Lower lobe of right lung (tissue), 2 donors: Measurements from ENCODE around the gene PEMT. TPM values are rescaled to one million over a fixed set of nuclear protein-coding genes. Genes with fewer than 3 reads are reported as not detected.

ENCODE experiments used
- ATAC-seq, 2 donors: fragments of 200-7000 bp; cut with Tn5 transposase; one replicate each; pipeline ENCODE4 v1.9.1; 2020 to 2022; ENCODE audit warnings: mild to moderate bottlenecking in 2 of 2, moderate library complexity in 2 of 2
- DNase-seq: peaks from one replicate; pipeline ENCODE4 v3.0.0-alpha.2; 2020
- H3K27ac ChIP-seq: fragments of 200-600 bp; one replicate; pipeline ENCODE4 v1.8.0; 2022
- H3K27me3 ChIP-seq: fragments of 200-600 bp; one replicate; pipeline ENCODE4 v1.8.0; 2022; ENCODE audit warnings: low read depth
- H3K36me3 ChIP-seq: fragments of 200-600 bp; one replicate; pipeline ENCODE4 v1.8.0; 2022; ENCODE audit warnings: mild to moderate bottlenecking
- H3K4me1 ChIP-seq: fragments of 200-600 bp; one replicate; pipeline ENCODE4 v1.8.0; 2022
- H3K4me3 ChIP-seq: fragments of 200-600 bp; one replicate; pipeline ENCODE4 v1.8.0; 2022; ENCODE audit warnings: mild to moderate bottlenecking
- H3K9me3 ChIP-seq: fragments of 200-600 bp; one replicate; pipeline ENCODE4 v1.8.0; 2022
- intact Hi-C: fragments of 100-400 bp; cut with DNase I; formaldehyde crosslinking; loops from one replicate; pipeline ENCODE4 v1.11.0; 2022
- total RNA-seq: library from RNA; stranded (reverse); fragmentation: NEBNext Ultra II Directional; extraction: Animal tissue kit (Norgen Biotek cat#: 25700); gene quantifications from one replicate; pipeline ENCODE4 v1.2.1, GENCODE V29; 2021
- TF ChIP-seq, protein P1 (sequence below): fragments of 200-600 bp; IDR thresholded peaks from one replicate; pipeline ENCODE4 v1.8.0; 2022; ENCODE audit warnings: antibody characterized with exemption, mild to moderate bottlenecking
- donor health status: DM: no; HTN: yes; CAD: no; lungs with severe emphysema.

The PEMT gene
- total RNA-seq, 1 donor from 2014 or later, result 20.1 TPM

DNA sequence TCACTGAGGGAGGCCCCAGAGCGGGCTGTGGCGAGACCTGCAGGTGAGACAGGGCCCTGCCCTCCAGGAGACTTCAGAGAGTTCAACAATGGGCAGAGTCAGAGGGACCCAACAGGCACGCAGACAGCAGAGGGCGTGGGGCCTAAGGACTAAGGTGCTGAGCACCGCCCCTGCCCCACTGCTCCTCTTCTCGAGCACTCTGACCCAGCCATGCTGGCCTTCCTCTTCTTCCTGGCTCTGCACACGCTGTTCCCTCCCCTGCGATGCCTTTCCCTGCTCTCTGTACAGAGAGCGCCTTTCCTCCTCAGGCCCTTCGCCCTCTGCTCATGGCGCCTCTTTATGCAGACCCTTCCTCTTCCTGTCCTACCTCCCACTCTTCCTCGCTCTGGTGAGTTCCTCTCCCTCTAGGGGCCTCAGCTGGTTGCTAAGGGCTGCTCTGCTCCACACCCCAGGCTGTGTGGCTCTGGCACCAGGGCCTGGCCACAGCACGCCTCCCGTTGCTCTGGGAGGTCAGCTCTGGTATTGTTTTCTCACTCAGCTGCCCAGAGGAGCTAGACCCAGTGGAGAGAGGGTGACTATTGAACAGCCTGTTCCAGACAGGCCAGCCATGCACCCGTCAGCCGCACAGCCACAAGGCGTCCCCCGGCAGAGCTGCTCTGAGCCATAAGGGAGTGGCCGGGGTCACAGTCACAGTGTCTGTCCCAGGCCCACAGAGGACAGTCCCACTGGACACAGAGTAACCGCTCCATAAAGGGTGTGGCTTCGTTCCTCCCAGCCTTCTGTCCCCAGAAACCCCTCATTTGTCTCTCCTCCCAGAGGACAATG lies 81.7 kb downstream of the PEMT start:
- Histone ChIP-seq H3K4me3 (no peak overlapping the region), H3K9me3 (no peaks in the 10 kb centered on the region), H3K4me1 (no peaks in the 10 kb centered on the region), H3K27me3 (no peaks in the 10 kb centered on the region), H3K27ac (no peak overlapping the region), H3K36me3 (no peaks in the 10 kb centered on the region)
- DNase-seq (peak; percentile 33), ATAC-seq (no peak)
- intact Hi-C loops, result no loop called here
- TF ChIP-seq, protein P1, sequence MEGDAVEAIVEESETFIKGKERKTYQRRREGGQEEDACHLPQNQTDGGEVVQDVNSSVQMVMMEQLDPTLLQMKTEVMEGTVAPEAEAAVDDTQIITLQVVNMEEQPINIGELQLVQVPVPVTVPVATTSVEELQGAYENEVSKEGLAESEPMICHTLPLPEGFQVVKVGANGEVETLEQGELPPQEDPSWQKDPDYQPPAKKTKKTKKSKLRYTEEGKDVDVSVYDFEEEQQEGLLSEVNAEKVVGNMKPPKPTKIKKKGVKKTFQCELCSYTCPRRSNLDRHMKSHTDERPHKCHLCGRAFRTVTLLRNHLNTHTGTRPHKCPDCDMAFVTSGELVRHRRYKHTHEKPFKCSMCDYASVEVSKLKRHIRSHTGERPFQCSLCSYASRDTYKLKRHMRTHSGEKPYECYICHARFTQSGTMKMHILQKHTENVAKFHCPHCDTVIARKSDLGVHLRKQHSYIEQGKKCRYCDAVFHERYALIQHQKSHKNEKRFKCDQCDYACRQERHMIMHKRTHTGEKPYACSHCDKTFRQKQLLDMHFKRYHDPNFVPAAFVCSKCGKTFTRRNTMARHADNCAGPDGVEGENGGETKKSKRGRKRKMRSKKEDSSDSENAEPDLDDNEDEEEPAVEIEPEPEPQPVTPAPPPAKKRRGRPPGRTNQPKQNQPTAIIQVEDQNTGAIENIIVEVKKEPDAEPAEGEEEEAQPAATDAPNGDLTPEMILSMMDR, result no peak

DNA sequence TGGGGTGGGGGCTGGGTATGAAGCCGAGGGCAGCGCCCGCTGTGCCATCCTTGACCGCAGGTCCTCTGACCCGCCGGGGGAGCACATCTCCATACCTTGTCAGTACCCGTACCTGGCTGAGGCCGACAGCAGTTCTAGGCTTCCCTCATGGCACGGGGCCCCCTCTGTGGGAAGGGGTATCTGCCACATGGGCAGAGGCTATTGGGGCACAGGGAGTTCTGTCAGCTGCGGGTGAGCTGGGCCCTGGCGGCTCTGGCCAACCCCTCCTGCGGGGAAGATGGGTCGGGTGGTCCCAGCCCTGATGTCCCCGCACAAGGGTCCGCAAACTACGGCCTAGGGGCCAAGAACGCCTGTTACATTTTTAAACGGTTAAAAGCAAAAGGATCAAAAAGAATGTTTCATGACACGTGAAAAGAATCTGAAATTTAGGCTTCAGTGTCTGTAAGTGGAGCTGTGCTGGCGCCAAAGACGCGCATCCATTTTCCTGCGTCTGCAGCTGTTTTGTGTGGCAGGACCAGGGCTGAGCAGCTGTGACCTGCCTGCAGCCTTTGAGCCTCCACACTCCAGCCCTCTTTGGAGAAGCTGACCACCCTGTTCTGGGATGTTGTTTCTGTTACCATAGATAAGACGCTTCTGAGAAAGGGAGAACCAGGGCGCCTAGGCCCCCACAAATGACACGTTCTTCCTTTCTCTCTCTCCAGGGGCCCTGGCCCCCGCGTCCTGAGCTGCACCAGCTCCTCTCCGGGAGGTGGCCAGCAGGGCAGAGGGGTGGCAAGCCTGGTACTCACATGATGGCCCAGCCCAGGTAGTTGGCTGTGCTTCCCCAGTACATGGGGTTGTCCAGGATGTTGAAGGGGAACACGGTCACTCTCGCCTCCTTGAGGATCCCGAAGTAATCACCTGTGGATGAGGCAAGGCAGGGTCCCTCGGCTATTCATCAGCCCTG lies 82.6 kb downstream of the PEMT start:
- peak; percentile 30 for DNase-seq
- no peak overlapping the region for H3K4me3 ChIP-seq
- no peaks in the 10 kb centered on the region for H3K4me1 ChIP-seq
- TF ChIP-seq, protein P1, result no peak
- no peaks in the 10 kb centered on the region for H3K27me3 ChIP-seq
- H3K9me3 ChIP-seq, result no peaks in the 10 kb centered on the region
- intact Hi-C loops, result no loop called here
- H3K36me3 ChIP-seq, result no peaks in the 10 kb centered on the region
- no peak overlapping the region for H3K27ac ChIP-seq
- no peak for ATAC-seq

DNA sequence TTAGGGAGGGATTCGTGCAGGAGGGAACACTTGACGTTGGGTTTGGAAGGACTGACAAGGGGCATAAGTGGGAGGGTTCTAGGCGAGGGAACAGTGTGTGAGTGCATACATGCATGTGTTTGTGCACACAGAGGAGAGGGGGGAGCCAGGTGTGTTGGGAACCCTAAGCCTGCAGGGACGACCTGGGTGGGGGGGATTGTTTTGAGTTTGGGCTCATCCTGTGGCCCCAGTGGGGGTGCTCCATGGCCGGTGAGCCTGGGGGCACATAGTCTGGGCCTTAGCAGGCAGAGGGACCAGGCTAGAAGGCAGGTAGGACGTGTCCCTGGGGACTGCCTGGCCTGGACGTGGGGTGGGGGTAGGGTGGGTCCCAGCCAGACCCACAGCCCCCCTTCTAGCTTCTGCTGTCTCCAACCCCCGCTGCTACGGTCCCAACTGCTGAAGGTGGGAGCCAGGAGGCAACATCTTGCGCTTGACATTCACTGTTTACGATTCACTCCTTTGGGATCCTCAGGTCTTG lies 83.4 kb downstream of the PEMT start:
- TF ChIP-seq, protein P1, result no peak
- Histone ChIP-seq H3K27me3 (no peaks in the 10 kb centered on the region), H3K4me1 (no peaks in the 10 kb centered on the region), H3K36me3 (no peaks in the 10 kb centered on the region), H3K27ac (no peak overlapping the region), H3K9me3 (no peaks in the 10 kb centered on the region), H3K4me3 (no peak overlapping the region)
- DNase-seq (peak; percentile 24), ATAC-seq (no peak)
- intact Hi-C loops, result no loop called here

DNA sequence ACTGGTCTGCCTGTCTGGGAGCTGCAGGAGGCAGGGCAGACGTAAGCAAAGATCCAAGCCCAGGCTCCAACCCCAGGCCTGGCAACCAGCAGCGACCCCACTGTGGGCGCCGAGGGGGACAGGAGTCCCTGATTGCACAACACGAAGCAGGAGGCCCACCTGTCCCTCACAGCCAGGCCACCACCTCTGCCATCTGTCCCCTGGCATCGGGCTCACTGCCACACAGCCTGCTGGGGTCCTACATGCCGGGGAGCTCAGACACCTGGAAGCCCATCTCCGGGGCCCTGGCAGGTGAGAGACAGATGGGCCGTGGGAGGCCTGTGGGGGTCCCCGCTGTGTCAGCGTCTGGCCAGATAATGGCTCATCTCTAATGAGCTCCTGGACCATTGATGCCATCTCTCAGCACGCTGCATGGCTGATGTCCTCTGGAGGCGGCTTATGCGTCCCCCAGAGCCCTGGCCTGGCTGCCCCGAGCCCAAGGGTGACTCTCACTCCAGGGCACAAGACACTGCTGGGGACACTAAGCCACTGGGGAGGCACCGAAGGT lies 84.0 kb downstream of the PEMT start:
- intact Hi-C loops, result no loop called here
- DNase-seq, result peak; percentile 32
- H3K9me3 ChIP-seq, result no peaks in the 10 kb centered on the region
- H3K36me3 ChIP-seq, result no peaks in the 10 kb centered on the region
- TF ChIP-seq, protein P1, result no peak
- no peak overlapping the region for H3K4me3 ChIP-seq
- no peak for ATAC-seq
- H3K27me3 ChIP-seq, result no peaks in the 10 kb centered on the region
- H3K27ac ChIP-seq, result peak overlapping the region; percentile 78
- no peaks in the 10 kb centered on the region for H3K4me1 ChIP-seq

DNA sequence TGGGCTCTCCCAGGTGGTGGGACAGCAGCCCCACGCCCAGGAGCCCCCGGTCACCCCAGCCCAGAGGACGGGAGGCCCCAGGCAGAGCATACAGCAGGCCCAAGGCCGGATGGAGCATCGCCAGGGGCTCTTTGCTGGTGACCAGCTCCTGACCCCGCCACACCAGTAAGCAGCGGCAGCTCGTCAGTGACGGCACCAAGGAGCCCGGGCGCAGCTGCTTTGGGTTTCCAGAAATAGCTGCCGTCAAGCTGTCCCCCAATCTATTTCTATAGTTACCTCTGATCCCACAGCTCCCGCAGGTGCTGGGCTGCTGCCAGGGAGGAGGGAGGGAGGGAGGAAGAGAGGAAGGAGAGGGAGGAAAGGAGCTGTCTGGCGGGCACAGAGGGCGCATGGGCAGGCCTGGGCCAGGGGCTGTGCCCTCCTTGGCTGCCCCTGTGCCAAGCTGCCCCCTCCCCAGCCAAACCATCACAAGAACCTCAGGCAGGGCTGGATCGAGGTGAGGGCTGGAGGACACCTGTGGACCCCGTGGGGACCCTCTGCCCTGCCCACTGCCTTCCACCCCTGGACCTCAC lies 84.5 kb downstream of the PEMT start:
- Histone ChIP-seq H3K36me3 (no peaks in the 10 kb centered on the region), H3K9me3 (no peaks in the 10 kb centered on the region), H3K4me1 (no peaks in the 10 kb centered on the region), H3K27me3 (no peaks in the 10 kb centered on the region), H3K27ac (peak overlapping the region; percentile 78), H3K4me3 (no peak overlapping the region)
- DNase-seq (peak; percentile 49), ATAC-seq (peak; percentile 2 to 27)
- TF ChIP-seq, protein P1, result no peak
- intact Hi-C loops, result no loop called here
